Measurements from ENCODE around the gene NDUFA8.

The NDUFA8 gene

DNA sequence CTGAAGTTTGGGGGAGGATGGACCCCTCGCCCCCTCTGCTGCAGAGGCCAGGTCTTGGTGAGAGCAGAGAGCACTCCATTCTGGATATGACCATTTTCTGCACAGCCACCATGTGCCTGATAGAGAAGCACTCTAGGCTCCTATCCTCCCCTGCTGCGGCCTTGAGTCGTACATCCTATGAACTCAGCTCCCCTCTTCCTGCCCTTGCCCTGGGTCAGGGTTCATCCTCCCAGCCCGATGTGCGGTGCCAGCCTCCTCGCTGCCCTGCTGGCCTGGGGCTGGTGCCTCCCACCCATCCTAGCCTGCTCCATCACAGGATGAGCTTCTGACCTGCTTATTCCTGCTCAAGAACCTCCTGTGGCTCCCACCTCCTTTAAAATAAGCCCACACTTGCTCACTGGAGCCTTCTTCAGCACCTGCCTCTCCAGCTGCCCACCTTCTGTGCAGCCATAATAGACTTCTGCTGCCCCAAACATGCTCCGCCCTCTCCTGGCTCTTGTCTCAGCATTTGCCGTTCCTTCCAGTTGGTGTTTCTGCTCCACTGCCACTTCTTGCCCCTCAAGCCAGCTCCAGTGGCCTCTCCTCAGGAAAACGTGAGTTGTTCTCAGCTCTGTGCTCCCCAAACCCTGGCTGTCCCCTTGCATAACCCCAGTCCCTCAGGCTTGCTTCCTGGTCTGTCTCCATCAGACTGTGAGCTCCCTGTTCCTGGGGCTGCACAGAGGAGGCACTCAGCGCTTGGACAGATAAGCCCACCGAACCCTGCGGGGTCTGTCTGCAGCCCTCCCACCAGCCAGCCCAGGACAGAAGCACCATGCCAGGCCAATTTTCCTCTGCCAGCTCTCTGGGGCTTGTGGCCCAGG, 44.2 kb downstream of the NDUFA8 start:
- no peak overlapping the region for H3K9ac ChIP-seq (ENCODE audit: low read length)
- H3K36me3 ChIP-seq (ENCODE audit: control insufficient read depth, insufficient read depth, low read length), result no peaks in the 10 kb centered on the region
- no peak overlapping the region for H3K4me3 ChIP-seq (ENCODE audit: low read length)
- H3K9me3 ChIP-seq (ENCODE audit: control insufficient read depth, low read length), result no peaks in the 10 kb centered on the region
- H3K4me1 ChIP-seq (ENCODE audit: control insufficient read depth, insufficient read depth, low read length), result no peaks in the 10 kb centered on the region
- no peaks in the 10 kb centered on the region for H3K27me3 ChIP-seq (ENCODE audit: control insufficient read depth, insufficient read depth, low read length)

- H3K4me1 ChIP-seq (ENCODE audit: control insufficient read depth, insufficient read depth, low read length), result no peaks in the 10 kb centered on the region
- H3K9ac ChIP-seq (ENCODE audit: low read length), result no peak overlapping the region
- no peak overlapping the region for H3K4me3 ChIP-seq (ENCODE audit: low read length)
- H3K27me3 ChIP-seq (ENCODE audit: control insufficient read depth, insufficient read depth, low read length), result no peaks in the 10 kb centered on the region
- H3K36me3 ChIP-seq (ENCODE audit: control insufficient read depth, insufficient read depth, low read length), result no peaks in the 10 kb centered on the region
- H3K9me3 ChIP-seq (ENCODE audit: control insufficient read depth, low read length), result no peaks in the 10 kb centered on the region
Measured at GRCh38 chr9:122113574-122113973, 46.0 kb downstream of the NDUFA8 start.

GRCh38 chr9:122112238-122112637, 47.3 kb downstream of the NDUFA8 start:
- Histone ChIP-seq H3K4me3 (ENCODE audit: low read length) (no peak overlapping the region), H3K9ac (ENCODE audit: low read length) (no peak overlapping the region), H3K4me1 (ENCODE audit: control insufficient read depth, insufficient read depth, low read length) (no peaks in the 10 kb centered on the region), H3K27me3 (ENCODE audit: control insufficient read depth, insufficient read depth, low read length) (no peaks in the 10 kb centered on the region), H3K36me3 (ENCODE audit: control insufficient read depth, insufficient read depth, low read length) (no peaks in the 10 kb centered on the region), H3K9me3 (ENCODE audit: control insufficient read depth, low read length) (no peaks in the 10 kb centered on the region)

- Histone ChIP-seq H3K9me3 (ENCODE audit: control insufficient read depth, low read length) (no peaks in the 10 kb centered on the region), H3K36me3 (ENCODE audit: control insufficient read depth, insufficient read depth, low read length) (no peaks in the 10 kb centered on the region), H3K27me3 (ENCODE audit: control insufficient read depth, insufficient read depth, low read length) (no peaks in the 10 kb centered on the region), H3K4me1 (ENCODE audit: control insufficient read depth, insufficient read depth, low read length) (no peaks in the 10 kb centered on the region), H3K4me3 (ENCODE audit: low read length) (no peak overlapping the region), H3K9ac (ENCODE audit: low read length) (no peak overlapping the region)
Measured at GRCh38 chr9:122111413-122112085, 48.0 kb downstream of the NDUFA8 start.

GRCh38 chr9:122110100-122110833, 49.3 kb downstream of the NDUFA8 start:
- Histone ChIP-seq H3K9ac (ENCODE audit: low read length) (no peak overlapping the region), H3K36me3 (ENCODE audit: control insufficient read depth, insufficient read depth, low read length) (no peaks in the 10 kb centered on the region), H3K27me3 (ENCODE audit: control insufficient read depth, insufficient read depth, low read length) (no peaks in the 10 kb centered on the region), H3K9me3 (ENCODE audit: control insufficient read depth, low read length) (no peaks in the 10 kb centered on the region), H3K4me1 (ENCODE audit: control insufficient read depth, insufficient read depth, low read length) (no peaks in the 10 kb centered on the region), H3K4me3 (ENCODE audit: low read length) (no peak overlapping the region)

DNA sequence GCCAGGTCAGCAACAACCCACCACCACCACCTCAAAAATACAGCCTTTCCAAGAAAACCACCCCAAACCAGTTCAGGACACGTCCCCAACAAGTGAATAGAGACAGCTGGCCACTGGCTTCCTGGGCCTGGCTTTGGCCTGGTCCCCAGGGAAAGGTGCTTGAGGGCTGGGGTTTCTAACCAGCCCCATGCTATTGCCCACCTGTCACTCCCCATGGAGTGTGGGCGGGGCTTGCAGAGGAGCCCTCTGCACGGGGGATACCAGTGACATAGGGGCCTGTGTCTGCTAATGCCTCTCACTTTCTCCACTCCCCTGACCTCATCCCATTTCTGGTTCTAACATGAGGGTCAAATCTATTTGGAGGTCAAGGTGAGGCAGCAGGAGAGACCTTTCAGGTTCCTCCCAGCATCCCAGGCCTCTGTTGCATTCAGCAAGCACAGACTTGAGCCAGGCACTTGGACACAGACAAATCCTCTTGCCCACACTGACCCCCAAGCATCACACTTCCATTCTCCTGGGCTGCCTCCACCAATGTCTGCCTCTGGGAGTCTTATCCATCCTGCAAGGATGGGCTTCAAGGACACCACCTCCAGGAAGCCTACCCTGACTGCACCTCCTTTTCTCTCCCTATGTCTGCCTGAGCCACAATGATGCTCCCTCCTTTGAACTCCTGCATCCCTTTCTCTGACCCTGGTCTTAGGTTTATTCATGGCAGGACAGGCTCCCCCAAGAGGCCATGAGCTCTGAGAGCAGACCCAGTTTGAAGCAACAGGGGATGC, 50.4 kb downstream of the NDUFA8 start:
- no peak overlapping the region for H3K9ac ChIP-seq (ENCODE audit: low read length)
- H3K27me3 ChIP-seq (ENCODE audit: control insufficient read depth, insufficient read depth, low read length), result no peaks in the 10 kb centered on the region
- no peak overlapping the region for H3K4me3 ChIP-seq (ENCODE audit: low read length)

GRCh38 chr9:122107291-122107805, 52.2 kb downstream of the NDUFA8 start:
- Histone ChIP-seq H3K9me3 (ENCODE audit: control insufficient read depth, low read length) (no peaks in the 10 kb centered on the region), H3K4me3 (ENCODE audit: low read length) (no peak overlapping the region), H3K4me1 (ENCODE audit: control insufficient read depth, insufficient read depth, low read length) (no peaks in the 10 kb centered on the region), H3K27me3 (ENCODE audit: control insufficient read depth, insufficient read depth, low read length) (no peaks in the 10 kb centered on the region), H3K36me3 (ENCODE audit: control insufficient read depth, insufficient read depth, low read length) (no peaks in the 10 kb centered on the region), H3K9ac (ENCODE audit: low read length) (no peak overlapping the region)

More for the DNA sequence above, 50.4 kb downstream of the NDUFA8 start:
- no peaks in the 10 kb centered on the region for H3K9me3 ChIP-seq (ENCODE audit: control insufficient read depth, low read length)
- no peaks in the 10 kb centered on the region for H3K36me3 ChIP-seq (ENCODE audit: control insufficient read depth, insufficient read depth, low read length)
- H3K4me1 ChIP-seq (ENCODE audit: control insufficient read depth, insufficient read depth, low read length), result no peaks in the 10 kb centered on the region

DNA sequence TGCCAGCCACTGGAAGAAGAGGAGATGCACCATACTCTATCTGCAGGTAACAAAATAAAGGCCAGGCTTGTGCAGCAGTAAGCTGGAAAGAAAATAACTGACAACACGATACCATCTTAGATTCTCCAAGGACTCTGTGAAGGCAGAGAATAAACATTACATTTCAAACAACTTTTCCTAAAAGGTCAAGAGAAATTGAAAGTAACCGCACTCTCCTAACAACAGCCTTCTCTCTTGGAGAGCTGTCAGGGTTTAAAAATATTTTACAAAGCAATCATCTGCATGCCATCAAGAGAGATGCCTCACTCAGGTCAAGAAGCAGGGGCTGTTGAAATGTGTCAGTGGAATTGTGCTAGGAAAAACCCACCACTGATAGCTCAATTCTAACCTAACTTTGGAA, 53.0 kb downstream of the NDUFA8 start:
- no peaks in the 10 kb centered on the region for H3K36me3 ChIP-seq (ENCODE audit: control insufficient read depth, insufficient read depth, low read length)
- no peak overlapping the region for H3K4me3 ChIP-seq (ENCODE audit: low read length)
- H3K9ac ChIP-seq (ENCODE audit: low read length), result no peak overlapping the region
- no peaks in the 10 kb centered on the region for H3K4me1 ChIP-seq (ENCODE audit: control insufficient read depth, insufficient read depth, low read length)
- H3K27me3 ChIP-seq (ENCODE audit: control insufficient read depth, insufficient read depth, low read length), result no peaks in the 10 kb centered on the region
- no peaks in the 10 kb centered on the region for H3K9me3 ChIP-seq (ENCODE audit: control insufficient read depth, low read length)

DNA sequence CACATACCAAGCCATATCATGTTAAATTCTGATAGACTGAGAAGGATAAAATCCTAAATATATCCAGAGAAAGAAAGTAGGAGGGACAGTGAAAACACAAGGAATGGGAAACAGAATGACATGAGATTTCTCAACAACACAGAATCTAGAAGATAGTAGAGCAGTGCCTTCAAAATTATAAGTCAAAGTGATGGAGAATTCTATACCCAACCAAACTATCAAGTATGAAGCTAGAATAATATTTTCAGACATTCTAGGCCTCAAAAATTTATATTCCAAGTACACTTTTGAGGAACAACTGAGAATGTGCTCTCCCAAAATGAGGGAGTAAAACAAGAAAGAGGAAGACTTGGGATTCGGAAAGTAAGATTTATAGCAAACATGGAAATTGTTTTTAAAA, 55.6 kb downstream of the NDUFA8 start:
- no peaks in the 10 kb centered on the region for H3K27me3 ChIP-seq (ENCODE audit: control insufficient read depth, insufficient read depth, low read length)
- no peaks in the 10 kb centered on the region for H3K36me3 ChIP-seq (ENCODE audit: control insufficient read depth, insufficient read depth, low read length)
- H3K4me3 ChIP-seq (ENCODE audit: low read length), result no peak overlapping the region
- H3K4me1 ChIP-seq (ENCODE audit: control insufficient read depth, insufficient read depth, low read length), result no peaks in the 10 kb centered on the region
- no peak overlapping the region for H3K9ac ChIP-seq (ENCODE audit: low read length)
- H3K9me3 ChIP-seq (ENCODE audit: control insufficient read depth, low read length), result no peaks in the 10 kb centered on the region

DNA sequence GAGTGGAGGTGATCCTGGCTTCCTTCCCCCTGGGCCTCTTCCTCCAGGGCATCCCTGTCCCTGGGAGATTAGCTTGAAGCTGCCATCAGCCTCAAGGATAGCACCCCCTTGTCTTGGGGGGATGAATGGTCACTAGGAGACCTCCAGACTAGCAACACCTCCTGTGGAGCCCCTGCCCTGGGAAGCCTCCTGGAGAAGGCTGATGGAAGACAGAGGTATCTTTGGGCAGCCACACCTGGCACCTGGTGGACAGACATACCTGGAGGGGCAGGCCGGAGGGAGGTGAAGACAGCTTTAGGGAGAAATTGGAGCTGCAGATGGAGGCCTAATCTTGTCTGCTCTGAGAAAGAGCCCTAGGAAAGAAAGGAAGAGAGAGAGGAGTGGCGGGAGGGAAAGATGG, 57.4 kb downstream of the NDUFA8 start:
- Histone ChIP-seq H3K9me3 (ENCODE audit: control insufficient read depth, low read length) (no peaks in the 10 kb centered on the region), H3K9ac (ENCODE audit: low read length) (no peak overlapping the region), H3K4me1 (ENCODE audit: control insufficient read depth, insufficient read depth, low read length) (no peaks in the 10 kb centered on the region), H3K27me3 (ENCODE audit: control insufficient read depth, insufficient read depth, low read length) (no peaks in the 10 kb centered on the region), H3K36me3 (ENCODE audit: control insufficient read depth, insufficient read depth, low read length) (no peaks in the 10 kb centered on the region), H3K4me3 (ENCODE audit: low read length) (no peak overlapping the region)

DNA sequence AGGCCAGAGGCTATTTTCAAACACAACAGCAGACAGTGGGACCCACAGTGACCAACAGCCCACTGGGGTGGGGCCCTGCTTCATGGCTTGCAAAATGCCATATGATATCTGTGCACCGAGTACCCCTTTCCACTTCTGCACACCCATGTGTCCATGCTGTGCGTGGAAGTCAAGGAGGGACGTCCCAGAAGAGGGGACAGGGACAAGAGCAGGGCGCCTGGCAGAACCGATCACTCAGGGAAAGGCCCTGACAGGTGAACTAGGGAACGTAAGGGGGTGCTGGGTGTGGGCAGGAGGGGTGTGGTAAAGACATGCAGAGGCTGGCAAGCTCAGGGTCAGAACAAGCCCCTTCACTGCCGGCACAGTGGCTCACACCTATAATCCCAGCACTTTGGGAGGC, 58.8 kb downstream of the NDUFA8 start:
- Histone ChIP-seq H3K9ac (ENCODE audit: low read length) (no peak overlapping the region), H3K9me3 (ENCODE audit: control insufficient read depth, low read length) (no peaks in the 10 kb centered on the region), H3K4me3 (ENCODE audit: low read length) (no peak overlapping the region), H3K27me3 (ENCODE audit: control insufficient read depth, insufficient read depth, low read length) (no peaks in the 10 kb centered on the region), H3K36me3 (ENCODE audit: control insufficient read depth, insufficient read depth, low read length) (no peaks in the 10 kb centered on the region), H3K4me1 (ENCODE audit: control insufficient read depth, insufficient read depth, low read length) (no peaks in the 10 kb centered on the region)

Measured in mucosa of stomach (tissue), 1 donor.